ENCODE results near the gene NETO2.
"Not testable (repeated sequence)": the region's sequence is repeated elsewhere in the genome, so short reads cannot be mapped to it uniquely, and the experiment has no call there.

The NETO2 gene

GRCh38 chr16:47057630-47057993, 86.1 kb downstream of the NETO2 start:
- TF ChIP-seq, protein P1, sequence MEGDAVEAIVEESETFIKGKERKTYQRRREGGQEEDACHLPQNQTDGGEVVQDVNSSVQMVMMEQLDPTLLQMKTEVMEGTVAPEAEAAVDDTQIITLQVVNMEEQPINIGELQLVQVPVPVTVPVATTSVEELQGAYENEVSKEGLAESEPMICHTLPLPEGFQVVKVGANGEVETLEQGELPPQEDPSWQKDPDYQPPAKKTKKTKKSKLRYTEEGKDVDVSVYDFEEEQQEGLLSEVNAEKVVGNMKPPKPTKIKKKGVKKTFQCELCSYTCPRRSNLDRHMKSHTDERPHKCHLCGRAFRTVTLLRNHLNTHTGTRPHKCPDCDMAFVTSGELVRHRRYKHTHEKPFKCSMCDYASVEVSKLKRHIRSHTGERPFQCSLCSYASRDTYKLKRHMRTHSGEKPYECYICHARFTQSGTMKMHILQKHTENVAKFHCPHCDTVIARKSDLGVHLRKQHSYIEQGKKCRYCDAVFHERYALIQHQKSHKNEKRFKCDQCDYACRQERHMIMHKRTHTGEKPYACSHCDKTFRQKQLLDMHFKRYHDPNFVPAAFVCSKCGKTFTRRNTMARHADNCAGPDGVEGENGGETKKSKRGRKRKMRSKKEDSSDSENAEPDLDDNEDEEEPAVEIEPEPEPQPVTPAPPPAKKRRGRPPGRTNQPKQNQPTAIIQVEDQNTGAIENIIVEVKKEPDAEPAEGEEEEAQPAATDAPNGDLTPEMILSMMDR (IDR thresholded peaks at IDR 0.05; ENCODE audit: low read depth, low read length), result no peak
- H3K4me3 ChIP-seq (ENCODE audit: low read depth, low read length), result no peak overlapping the region
- H3K4me1 ChIP-seq, result no peaks in the 10 kb centered on the region
- H3K36me3 ChIP-seq, result no peaks in the 10 kb centered on the region
- no peak for DNase-seq
- H3K27me3 ChIP-seq, result no peaks in the 10 kb centered on the region
- no peaks in the 10 kb centered on the region for H3K9me3 ChIP-seq

- H3K27me3 ChIP-seq, result no peaks in the 10 kb centered on the region
- H3K4me3 ChIP-seq (ENCODE audit: low read depth, low read length), result no peak overlapping the region
- TF ChIP-seq, protein P1 (IDR thresholded peaks at IDR 0.05; ENCODE audit: low read depth, low read length), result no peak
- no peaks in the 10 kb centered on the region for H3K4me1 ChIP-seq
- no peaks in the 10 kb centered on the region for H3K36me3 ChIP-seq
- DNase-seq, result no peak
- H3K9me3 ChIP-seq, result no peaks in the 10 kb centered on the region
These were observed 86.8 kb downstream of the NETO2 start for GRCh38 chr16:47056688-47057629.

DNA sequence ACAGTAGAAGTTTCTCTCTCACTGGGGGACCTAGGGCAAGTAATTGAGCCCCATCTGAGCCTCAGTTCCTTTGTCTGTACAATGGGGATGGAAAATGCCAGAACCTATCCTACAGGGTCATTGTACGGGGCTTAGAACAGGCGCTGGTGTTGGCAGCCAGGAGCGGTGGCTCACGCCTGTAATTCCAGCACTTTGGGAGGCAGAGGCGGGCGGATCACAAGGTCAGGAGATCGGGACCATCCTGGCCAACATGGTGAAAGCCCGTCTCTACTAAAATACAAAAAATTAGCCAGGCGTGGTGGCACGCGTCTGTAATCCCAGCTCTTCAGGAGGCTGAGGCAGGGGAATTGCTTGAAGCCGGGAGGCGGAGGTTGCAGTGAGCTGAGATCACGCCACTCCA, 87.7 kb downstream of the NETO2 start:
- not testable (repeated sequence) for H3K4me1 ChIP-seq; H3K36me3 ChIP-seq; H3K4me3 ChIP-seq (ENCODE audit: low read depth, low read length); DNase-seq; H3K9me3 ChIP-seq; H3K27me3 ChIP-seq

DNA sequence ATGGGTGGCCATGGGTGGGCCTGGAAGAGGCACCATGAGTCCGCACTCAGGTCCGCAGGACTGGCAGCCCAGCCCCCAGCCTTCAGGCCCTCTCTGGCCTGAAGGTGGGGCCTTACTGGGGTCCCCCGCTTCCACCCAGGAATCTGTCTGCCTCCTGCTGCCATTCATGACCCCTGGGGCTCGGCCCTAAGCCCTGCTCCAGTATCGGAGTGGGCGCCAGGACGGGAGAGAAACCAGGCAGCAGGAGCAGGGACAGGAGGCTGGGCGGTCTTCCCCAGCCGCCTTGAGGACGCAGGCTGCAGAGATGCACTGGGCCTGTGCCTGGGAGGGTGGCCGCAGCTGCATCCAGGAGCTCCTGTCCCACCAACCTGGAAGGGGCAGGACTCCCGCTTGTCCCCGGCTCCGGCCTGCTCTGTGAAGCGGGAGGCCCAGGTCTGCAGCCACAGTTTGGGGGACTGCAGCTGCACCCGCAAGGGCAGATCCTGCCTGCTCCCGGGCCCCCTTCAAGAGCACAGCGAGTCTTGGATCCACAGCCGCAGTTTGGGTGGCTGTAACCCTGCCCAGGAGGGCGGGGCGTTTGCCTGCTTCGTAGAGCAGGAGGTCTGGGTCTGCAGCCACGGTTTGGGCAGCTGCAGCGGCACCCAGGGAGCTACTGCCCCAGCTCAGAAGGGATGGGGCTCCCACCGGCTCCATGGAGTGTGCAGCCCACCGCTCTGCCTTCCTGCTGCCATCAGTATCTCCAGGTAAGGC, 88.4 kb downstream of the NETO2 start:
- no peak for DNase-seq
- Histone ChIP-seq H3K4me1 (no peaks in the 10 kb centered on the region), H3K27me3 (no peaks in the 10 kb centered on the region), H3K9me3 (no peaks in the 10 kb centered on the region), H3K36me3 (no peaks in the 10 kb centered on the region), H3K4me3 (ENCODE audit: low read depth, low read length) (no peak overlapping the region)
- TF ChIP-seq, protein P1 (IDR thresholded peaks at IDR 0.05; ENCODE audit: low read depth, low read length), result no peak

DNA sequence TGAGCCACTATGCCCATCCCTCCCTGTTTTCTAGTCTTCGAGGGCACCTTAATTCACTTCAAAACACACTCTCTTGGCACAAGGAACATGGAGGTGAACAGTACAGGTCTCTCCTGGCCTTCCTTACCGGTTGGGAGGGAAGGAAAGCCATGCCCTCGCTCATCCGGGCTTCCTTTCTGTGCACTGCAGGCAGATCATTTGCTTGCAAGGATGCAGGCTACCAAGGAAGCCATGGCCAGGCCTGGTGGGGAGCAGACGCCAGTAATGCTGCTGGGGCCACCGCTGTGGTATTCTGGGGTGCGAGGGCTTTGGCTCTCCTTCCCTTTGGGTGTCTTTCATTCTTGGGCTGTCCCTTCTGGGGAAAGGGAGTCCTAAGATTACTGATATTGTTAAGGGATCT, 89.4 kb downstream of the NETO2 start:
- H3K4me3 ChIP-seq (ENCODE audit: low read depth, low read length), result no peak overlapping the region
- H3K4me1 ChIP-seq, result no peaks in the 10 kb centered on the region
- DNase-seq, result no peak
- TF ChIP-seq, protein P1 (IDR thresholded peaks at IDR 0.05; ENCODE audit: low read depth, low read length), result no peak
- H3K27me3 ChIP-seq, result no peaks in the 10 kb centered on the region
- H3K9me3 ChIP-seq, result no peaks in the 10 kb centered on the region
- no peaks in the 10 kb centered on the region for H3K36me3 ChIP-seq

DNA sequence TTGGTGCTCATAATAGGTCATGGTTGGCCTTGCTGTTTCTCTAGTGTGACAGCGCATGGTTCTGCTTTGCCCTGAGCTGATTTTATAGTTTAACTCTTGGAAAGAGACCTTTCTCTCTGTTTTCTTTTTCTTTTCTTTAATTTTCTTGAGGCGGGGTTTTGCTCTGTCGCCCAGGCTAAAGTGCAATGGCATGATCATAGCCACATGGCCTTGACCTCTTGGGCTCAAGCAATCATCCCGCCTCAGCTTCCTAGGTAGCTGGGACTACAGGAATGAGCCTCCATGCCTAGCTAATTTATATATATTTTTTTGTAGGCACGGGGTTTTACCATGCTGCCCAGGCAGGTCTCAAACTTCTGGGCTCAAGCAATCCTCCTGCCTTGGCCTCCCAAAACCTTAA, 89.8 kb downstream of the NETO2 start:
- no peak overlapping the region for H3K4me3 ChIP-seq (ENCODE audit: low read depth, low read length)
- TF ChIP-seq, protein P1 (IDR thresholded peaks at IDR 0.05; ENCODE audit: low read depth, low read length), result no peak
- no peaks in the 10 kb centered on the region for H3K27me3 ChIP-seq
- no peaks in the 10 kb centered on the region for H3K36me3 ChIP-seq
- no peaks in the 10 kb centered on the region for H3K9me3 ChIP-seq
- H3K4me1 ChIP-seq, result no peaks in the 10 kb centered on the region
- DNase-seq, result no peak

All from BE2C (cell line).